ENCODE measurements around the gene MFSD6. TPM values are rescaled to one million over a fixed set of nuclear protein-coding genes. Genes with fewer than 3 reads are reported as not detected.

MFSD6 gene
- total RNA-seq, 1 donor from 2014 or later, result 54.3 TPM

DNA sequence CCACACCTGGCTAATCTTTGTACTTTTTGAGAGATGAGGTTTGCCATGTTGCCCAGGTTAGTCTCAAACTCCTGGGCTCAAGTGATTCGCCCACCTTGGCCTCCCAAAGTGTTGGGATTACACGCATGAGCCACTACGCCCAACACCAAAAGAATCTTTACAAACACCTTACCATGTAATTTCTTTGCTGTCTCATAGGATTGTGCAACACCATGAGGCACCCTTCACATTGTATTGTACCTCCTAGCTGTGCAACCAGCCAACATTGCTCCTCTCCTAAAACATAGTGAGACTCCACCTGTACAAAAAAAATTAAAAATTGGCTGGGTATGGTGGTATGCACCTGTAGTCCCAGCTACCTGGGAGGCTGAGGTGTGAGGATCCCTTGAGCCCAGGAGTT, 3.1 kb upstream of the MFSD6 start:
- TF ChIP-seq, protein P1, sequence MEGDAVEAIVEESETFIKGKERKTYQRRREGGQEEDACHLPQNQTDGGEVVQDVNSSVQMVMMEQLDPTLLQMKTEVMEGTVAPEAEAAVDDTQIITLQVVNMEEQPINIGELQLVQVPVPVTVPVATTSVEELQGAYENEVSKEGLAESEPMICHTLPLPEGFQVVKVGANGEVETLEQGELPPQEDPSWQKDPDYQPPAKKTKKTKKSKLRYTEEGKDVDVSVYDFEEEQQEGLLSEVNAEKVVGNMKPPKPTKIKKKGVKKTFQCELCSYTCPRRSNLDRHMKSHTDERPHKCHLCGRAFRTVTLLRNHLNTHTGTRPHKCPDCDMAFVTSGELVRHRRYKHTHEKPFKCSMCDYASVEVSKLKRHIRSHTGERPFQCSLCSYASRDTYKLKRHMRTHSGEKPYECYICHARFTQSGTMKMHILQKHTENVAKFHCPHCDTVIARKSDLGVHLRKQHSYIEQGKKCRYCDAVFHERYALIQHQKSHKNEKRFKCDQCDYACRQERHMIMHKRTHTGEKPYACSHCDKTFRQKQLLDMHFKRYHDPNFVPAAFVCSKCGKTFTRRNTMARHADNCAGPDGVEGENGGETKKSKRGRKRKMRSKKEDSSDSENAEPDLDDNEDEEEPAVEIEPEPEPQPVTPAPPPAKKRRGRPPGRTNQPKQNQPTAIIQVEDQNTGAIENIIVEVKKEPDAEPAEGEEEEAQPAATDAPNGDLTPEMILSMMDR (conservative IDR thresholded peaks at IDR 0.05; ENCODE audit: low read depth, low read length), result no peak
- no peak for DNase-seq (ENCODE audit: low read depth)
- no peak overlapping the region for H3K4me3 ChIP-seq (ENCODE audit: low read depth, low read length)

DNA sequence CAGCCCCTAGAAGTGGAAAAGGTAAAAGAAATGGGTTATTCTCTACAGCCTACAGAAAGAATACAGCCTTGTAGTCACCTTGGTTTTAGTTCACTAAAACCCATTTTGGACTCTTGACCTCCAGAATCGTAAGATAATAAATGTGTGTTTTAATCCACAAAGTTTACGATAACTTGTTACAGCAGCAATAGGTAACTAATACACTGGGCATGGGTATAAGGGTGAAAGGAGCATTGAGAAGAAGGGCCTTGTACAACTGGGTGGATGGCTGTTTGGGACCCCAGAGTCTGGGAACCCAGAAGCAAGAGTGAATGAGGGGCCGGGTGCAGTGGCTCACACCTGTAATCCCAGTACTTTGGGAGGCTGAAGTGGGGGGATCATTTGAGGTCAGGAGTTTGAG, 2.2 kb upstream of the MFSD6 start:
- H3K4me3 ChIP-seq (ENCODE audit: low read depth, low read length), result no peak overlapping the region
- no peak for DNase-seq (ENCODE audit: low read depth)
- TF ChIP-seq, protein P1 (conservative IDR thresholded peaks at IDR 0.05; ENCODE audit: low read depth, low read length), result no peak

DNA sequence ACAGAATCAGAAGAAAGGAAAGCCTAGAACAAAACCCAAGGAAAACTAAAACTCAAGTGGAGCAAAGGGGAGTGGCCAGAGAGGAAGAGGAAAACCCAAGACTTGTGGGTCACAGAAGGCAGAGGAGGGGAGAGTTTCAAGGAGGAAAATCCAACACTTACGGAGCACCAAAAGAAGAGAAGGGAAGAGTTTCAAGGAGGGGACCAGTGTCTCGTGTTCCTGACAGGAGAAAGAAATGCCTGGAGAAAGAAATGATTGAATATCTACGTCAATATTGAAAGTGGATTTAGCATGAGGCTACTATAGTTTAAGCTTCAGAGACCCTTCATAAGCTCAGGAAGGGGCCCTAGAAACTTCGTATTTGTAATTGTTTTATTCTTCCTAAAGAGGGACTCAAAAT, 1.4 kb upstream of the MFSD6 start:
- no peak overlapping the region for H3K4me3 ChIP-seq (ENCODE audit: low read depth, low read length)
- no peak for DNase-seq (ENCODE audit: low read depth)
- TF ChIP-seq, protein P1 (conservative IDR thresholded peaks at IDR 0.05; ENCODE audit: low read depth, low read length), result no peak

DNA sequence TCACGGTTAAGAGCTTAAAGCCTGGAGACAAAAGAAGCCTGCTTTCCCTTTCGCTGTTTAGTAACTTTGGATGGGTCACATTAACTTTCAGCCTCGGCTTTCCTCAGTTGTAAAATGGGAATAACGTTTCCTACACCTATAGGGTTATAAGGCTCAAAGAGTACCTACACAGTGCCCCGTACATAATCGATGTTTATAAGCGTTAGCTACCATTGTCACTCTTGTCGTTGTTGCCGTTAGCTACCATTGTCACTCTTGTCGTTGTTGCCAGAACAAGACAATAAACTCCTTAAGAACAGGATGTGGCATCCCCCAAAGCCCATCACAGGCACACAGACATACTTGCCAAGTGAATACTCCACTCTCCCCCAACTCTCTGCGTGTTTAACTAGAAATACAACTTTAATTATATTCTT, 901 bp upstream of the MFSD6 start:
- no peak for DNase-seq (ENCODE audit: low read depth)
- peak overlapping the region; percentile 77 for H3K4me3 ChIP-seq (ENCODE audit: low read depth, low read length)
- TF ChIP-seq, protein P1 (conservative IDR thresholded peaks at IDR 0.05; ENCODE audit: low read depth, low read length), result no peak

DNA sequence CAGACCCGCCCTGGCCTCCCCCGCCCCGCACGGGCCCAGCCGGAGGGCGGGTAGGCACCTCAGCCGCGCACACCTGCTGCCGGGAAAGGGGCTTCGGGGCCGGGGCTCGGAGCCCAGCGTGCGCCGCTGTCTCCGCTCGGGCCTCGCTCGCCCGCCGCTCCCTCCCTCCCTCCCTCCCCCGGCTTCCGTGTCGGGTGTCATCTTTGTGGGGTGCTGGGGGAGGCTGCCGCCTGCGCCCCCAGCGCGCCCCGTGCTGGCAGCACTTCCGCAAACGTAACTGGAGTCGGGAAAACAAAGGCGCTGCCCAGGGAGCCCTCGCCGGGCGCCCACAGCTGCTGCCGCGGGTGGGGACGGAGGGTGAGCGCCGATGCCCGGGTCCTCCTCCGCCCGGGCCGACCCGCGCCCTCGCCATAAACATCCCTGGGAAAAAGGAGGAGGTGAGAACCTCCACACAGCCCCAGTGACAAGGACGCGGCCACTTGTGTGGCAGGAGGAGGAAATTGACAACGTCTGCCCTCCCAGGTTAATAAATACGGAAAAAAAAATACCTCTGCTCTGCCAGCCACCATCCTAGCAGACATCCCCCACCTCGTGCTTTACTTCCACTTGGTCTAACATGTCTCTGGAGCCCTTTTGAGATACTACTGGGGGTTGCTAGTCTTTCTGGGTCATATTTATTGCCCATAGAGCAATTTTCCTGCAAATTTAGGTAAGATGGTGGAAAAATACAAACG, 550 bp downstream of the MFSD6 start:
- H3K4me3 ChIP-seq (ENCODE audit: low read depth, low read length), result peak overlapping the region; percentile 77
- DNase-seq (ENCODE audit: low read depth), result no peak
- TF ChIP-seq, protein P1 (conservative IDR thresholded peaks at IDR 0.05; ENCODE audit: low read depth, low read length), result no peak

DNA sequence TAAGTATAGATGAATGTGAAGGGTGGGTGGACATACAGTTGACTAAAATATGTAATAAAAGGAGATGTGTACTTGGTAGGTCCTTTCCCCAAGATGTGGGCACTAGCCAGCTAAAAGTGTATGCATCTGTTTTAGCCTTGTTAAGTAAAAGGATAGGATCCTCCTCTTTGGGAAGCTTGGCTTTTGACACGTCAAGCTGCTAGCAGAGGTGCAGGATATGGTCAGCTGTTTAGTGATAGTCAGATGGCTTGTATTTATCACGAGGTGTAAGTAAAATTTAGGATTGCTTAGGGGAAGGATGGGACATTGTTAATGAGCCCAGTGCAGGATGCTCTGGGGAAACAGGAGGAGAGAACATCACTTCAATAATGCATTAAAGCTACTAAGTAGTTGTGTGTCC, 1.5 kb downstream of the MFSD6 start:
- no peak for DNase-seq (ENCODE audit: low read depth)
- H3K4me3 ChIP-seq (ENCODE audit: low read depth, low read length), result no peak overlapping the region
- TF ChIP-seq, protein P1 (conservative IDR thresholded peaks at IDR 0.05; ENCODE audit: low read depth, low read length), result no peak

DNA sequence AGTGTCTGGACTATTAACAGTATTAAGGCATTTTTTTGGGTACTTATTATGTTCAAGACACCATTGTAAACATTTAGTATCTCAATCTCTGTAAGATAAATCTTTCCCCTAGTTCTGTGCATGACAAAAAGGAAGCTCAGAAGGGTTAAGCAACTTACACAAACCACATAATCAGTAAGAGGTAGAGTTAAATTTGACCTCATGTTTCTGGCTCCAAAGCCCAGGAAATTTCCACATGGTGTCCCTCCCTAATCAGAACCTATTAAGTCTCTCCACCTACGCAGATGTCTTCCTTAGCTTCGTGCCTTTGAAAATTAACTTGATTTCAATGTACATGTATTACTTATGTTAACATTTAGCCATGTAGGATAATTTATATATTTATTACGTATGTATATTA, 2.0 kb downstream of the MFSD6 start:
- DNase-seq (ENCODE audit: low read depth), result no peak

More for the DNA sequence above, 2.0 kb downstream of the MFSD6 start:
- no peak overlapping the region for H3K4me3 ChIP-seq (ENCODE audit: low read depth, low read length)
- TF ChIP-seq, protein P1 (conservative IDR thresholded peaks at IDR 0.05; ENCODE audit: low read depth, low read length), result no peak
